IMR-90 (cell line): ENCODE results near the gene SLC26A11.

Experiments used
- CEBPB ChIP-seq: IDR thresholded peaks from 2 replicates; pipeline ENCODE4 v1.6.1; 2012; ENCODE audit warnings: low read depth, low read length, improper control_type of control experiment
- FOS ChIP-seq: fragments of 150-350 bp; IDR thresholded peaks from 2 replicates; pipeline ENCODE4 v1.6.1; 2016; ENCODE audit warnings: low read depth, low read length
- MAFK ChIP-seq: IDR thresholded peaks from 2 replicates; pipeline ENCODE4 v1.6.1; 2012; ENCODE audit warnings: low read depth, low read length, improper control_type of control experiment
- MXI1 ChIP-seq: IDR thresholded peaks from 2 replicates; pipeline ENCODE4 v1.6.1; 2012; ENCODE audit warnings: low read depth, mild to moderate bottlenecking, low read length, moderate library complexity, borderline replicate concordance
- POLR2A ChIP-seq: IDR thresholded peaks from 2 replicates; pipeline ENCODE4 v1.6.1; 2012; ENCODE audit warnings: mild to moderate bottlenecking, low read depth, low read length
- RAD21 ChIP-seq: IDR thresholded peaks from 2 replicates; pipeline ENCODE4 v1.6.1; 2012; ENCODE audit warnings: low read length, improper control_type of control experiment
- RFX5 ChIP-seq: IDR thresholded peaks from 2 replicates; pipeline ENCODE4 v1.8.0; 2012; ENCODE audit warnings: low read depth, mild to moderate bottlenecking, low read length, moderate library complexity
- USF2 ChIP-seq: fragments of 150-350 bp; IDR thresholded peaks from 2 replicates; pipeline ENCODE4 v1.6.1; 2017; ENCODE audit warnings: mild to moderate bottlenecking, antibody characterized with exemption, low read length, low read depth
- TF ChIP-seq, protein P1 (sequence below): conservative IDR thresholded peaks from 2 replicates; pipeline ENCODE4 v1.5.1; 2012; ENCODE audit warnings: mild to moderate bottlenecking, low read depth, low read length, improper control_type of control experiment
- TF ChIP-seq, protein P2 (sequence below): fragments of 150-350 bp; IDR thresholded peaks from 2 replicates; pipeline ENCODE4 v1.6.1; 2016; ENCODE audit warnings: low read depth, mild to moderate bottlenecking, low read length, moderate library complexity, borderline replicate concordance

- TF ChIP-seq POLR2A = no peak
- TF ChIP-seq, protein P1, sequence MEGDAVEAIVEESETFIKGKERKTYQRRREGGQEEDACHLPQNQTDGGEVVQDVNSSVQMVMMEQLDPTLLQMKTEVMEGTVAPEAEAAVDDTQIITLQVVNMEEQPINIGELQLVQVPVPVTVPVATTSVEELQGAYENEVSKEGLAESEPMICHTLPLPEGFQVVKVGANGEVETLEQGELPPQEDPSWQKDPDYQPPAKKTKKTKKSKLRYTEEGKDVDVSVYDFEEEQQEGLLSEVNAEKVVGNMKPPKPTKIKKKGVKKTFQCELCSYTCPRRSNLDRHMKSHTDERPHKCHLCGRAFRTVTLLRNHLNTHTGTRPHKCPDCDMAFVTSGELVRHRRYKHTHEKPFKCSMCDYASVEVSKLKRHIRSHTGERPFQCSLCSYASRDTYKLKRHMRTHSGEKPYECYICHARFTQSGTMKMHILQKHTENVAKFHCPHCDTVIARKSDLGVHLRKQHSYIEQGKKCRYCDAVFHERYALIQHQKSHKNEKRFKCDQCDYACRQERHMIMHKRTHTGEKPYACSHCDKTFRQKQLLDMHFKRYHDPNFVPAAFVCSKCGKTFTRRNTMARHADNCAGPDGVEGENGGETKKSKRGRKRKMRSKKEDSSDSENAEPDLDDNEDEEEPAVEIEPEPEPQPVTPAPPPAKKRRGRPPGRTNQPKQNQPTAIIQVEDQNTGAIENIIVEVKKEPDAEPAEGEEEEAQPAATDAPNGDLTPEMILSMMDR = no peak
- TF ChIP-seq FOS = no peak
- TF ChIP-seq CEBPB = no peak
- no peak for TF ChIP-seq MAFK
- TF ChIP-seq RFX5 = no peak
- no peak for TF ChIP-seq USF2
- TF ChIP-seq MXI1 = no peak
- TF ChIP-seq RAD21 = no peak
- TF ChIP-seq, protein P2, sequence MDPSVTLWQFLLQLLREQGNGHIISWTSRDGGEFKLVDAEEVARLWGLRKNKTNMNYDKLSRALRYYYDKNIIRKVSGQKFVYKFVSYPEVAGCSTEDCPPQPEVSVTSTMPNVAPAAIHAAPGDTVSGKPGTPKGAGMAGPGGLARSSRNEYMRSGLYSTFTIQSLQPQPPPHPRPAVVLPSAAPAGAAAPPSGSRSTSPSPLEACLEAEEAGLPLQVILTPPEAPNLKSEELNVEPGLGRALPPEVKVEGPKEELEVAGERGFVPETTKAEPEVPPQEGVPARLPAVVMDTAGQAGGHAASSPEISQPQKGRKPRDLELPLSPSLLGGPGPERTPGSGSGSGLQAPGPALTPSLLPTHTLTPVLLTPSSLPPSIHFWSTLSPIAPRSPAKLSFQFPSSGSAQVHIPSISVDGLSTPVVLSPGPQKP = no peak
These were observed 75.3 kb downstream of the SLC26A11 start for GRCh38 chr17:80295559-80295958.
